Body of pancreas (tissue), 4 donors: Measurements from ENCODE around the gene CTCF. TPM values are rescaled to one million over a fixed set of nuclear protein-coding genes. Genes with fewer than 3 reads are reported as not detected.
A peak's percentile ranks its signal among the peaks of the same experiment; 100 is the strongest.

Experiments
- ATAC-seq: fragments of 150-250 bp; one replicate; pipeline ENCODE4 v1.9.1; 2016
- DNase-seq, 4 donors: peaks; one replicate each; pipeline ENCODE4 v3.0.0-alpha.2; 2019
- H3K27ac ChIP-seq, 4 donors: fragments of 200-600 bp; sonication (generic); 1 replicate in 3 of 4; 2 replicates in 1 of 4; pipeline versions ENCODE4 v1.5.1 to v1.6.1; 2016 to 2019; ENCODE audit warnings: mild to moderate bottlenecking in 1 of 4, mixed read lengths in 1 of 4, moderate library complexity in 1 of 4
- H3K27me3 ChIP-seq, 2 donors: fragments of 200-600 bp; sonication (generic); one replicate each; pipeline ENCODE4 v1.6.0; 2016; ENCODE audit warnings: mild to moderate bottlenecking in 1 of 2
- H3K36me3 ChIP-seq, 2 donors: fragments of 200-600 bp; sonication (generic); replicated peaks in 1 of 2; 2 replicates each; pipeline ENCODE4 v1.5.1; 2016; ENCODE audit warnings: low read depth in 2 of 2; ENCODE audit not compliant: insufficient read depth in 1 of 2
- H3K4me1 ChIP-seq: fragments of 200-600 bp; sonication (generic); one replicate; pipeline ENCODE4 v1.6.0; 2016
- H3K4me3 ChIP-seq, 2 donors: fragments of 200-600 bp; sonication (generic); 1 replicate in 1 of 2; 2 replicates in 1 of 2; pipeline ENCODE4 v1.5.1; 2016 to 2019
- H3K9me3 ChIP-seq, 3 donors: fragments of 200-600 bp; sonication (generic); 1 replicate in 2 of 3; 2 replicates in 1 of 3; pipeline ENCODE4 v1.5.1; 2016
- CTCF ChIP-seq, 7 experiments: fragments of 450-650 bp in 4 of 7; fragments of 200-600 bp in 3 of 7; sonication (generic) in 3 of 7; IDR thresholded peaks; one replicate each; pipeline ENCODE4 v1.5.1; 2016 to 2019; ENCODE audit warnings: antibody characterized with exemption in 7 of 7
- POLR2A ChIP-seq, 3 donors: fragments of 450-650 bp; IDR thresholded peaks; one replicate each; pipeline ENCODE4 v1.6.1; 2016; ENCODE audit warnings: antibody characterized with exemption in 3 of 3, mild to moderate bottlenecking in 2 of 3
- WGBS, 2 donors: methylation state at CpG; one replicate each; pipeline ENCODE4 v1.1.5; 2017; 5-methylcytosine and 5-hydroxymethylcytosine counted together
- intact Hi-C: fragments of 100-400 bp; cut with DNase I; formaldehyde crosslinking; loops from one replicate; pipeline ENCODE4 v1.15.1; 2023
- total RNA-seq, 2 donors: library from RNA; depleted of rRNA; stranded (reverse); fragments of >200 nt; gene quantifications; one replicate each; pipeline ENCODE4 v1.1.0, GENCODE V29; 2016

The CTCF gene
- total RNA-seq, 2 donors from 2014 or later, result 24.4 to 33.0 TPM

GRCh38 chr16:67674851-67675578 lies 112.7 kb downstream of the CTCF start:
- ATAC-seq, result no peak
- TF ChIP-seq CTCF (IDR thresholded peaks at IDR 0.05), result no peak
- no peak for TF ChIP-seq POLR2A (IDR thresholded peaks at IDR 0.05)
- Histone ChIP-seq H3K27ac (peak overlapping the region in 2 of 4 donors; percentile 78 to 79), H3K4me1 (peaks cover 21% of the 10 kb centered on the region), H3K36me3 (no peaks in the 10 kb centered on the region), H3K9me3 (no peaks in the 10 kb centered on the region), H3K27me3 (no peaks in the 10 kb centered on the region), H3K4me3 (no peak overlapping the region)
- intact Hi-C loops, result no loop called here
- DNase-seq, result peak in 2 of 4 donors; percentile 11 to 23
- WGBS, 2 donors, result 91 to 95% methylated on average over 16 to 28 of the region's 28 CpGs

GRCh38 chr16:67675579-67675935 lies 113.2 kb downstream of the CTCF start:
- Histone ChIP-seq H3K27me3 (no peaks in the 10 kb centered on the region), H3K4me1 (peaks cover 21% of the 10 kb centered on the region), H3K4me3 (no peak overlapping the region), H3K9me3 (no peaks in the 10 kb centered on the region), H3K36me3 (no peaks in the 10 kb centered on the region), H3K27ac (no peak overlapping the region)
- intact Hi-C loops, result no loop called here
- DNase-seq (no peak), ATAC-seq (no peak)
- WGBS, 2 donors, result 93 to 94% methylated on average over 13 to 17 of the region's 17 CpGs
- TF ChIP-seq CTCF (IDR thresholded peaks at IDR 0.05) (no peak), POLR2A (IDR thresholded peaks at IDR 0.05) (no peak)

- H3K27ac ChIP-seq, result no peak overlapping the region
- intact Hi-C loops, result no loop called here
Measured at GRCh38 chr16:67675999-67676398, 113.7 kb downstream of the CTCF start.

GRCh38 chr16:67676516-67676915 lies 114.2 kb downstream of the CTCF start:
- peaks cover 21% of the 10 kb centered on the region for H3K4me1 ChIP-seq

More at GRCh38 chr16:67675999-67676398, 113.7 kb downstream of the CTCF start:
- WGBS, 2 donors, result 93 to 98% methylated on average over 7 of the region's 7 CpGs
- ATAC-seq (no peak), DNase-seq (no peak)
- TF ChIP-seq POLR2A (IDR thresholded peaks at IDR 0.05) (no peak), CTCF (IDR thresholded peaks at IDR 0.05) (no peak)
- Histone ChIP-seq H3K9me3 (no peaks in the 10 kb centered on the region), H3K36me3 (no peaks in the 10 kb centered on the region), H3K4me1 (peaks cover 21% of the 10 kb centered on the region), H3K4me3 (no peak overlapping the region), H3K27me3 (no peaks in the 10 kb centered on the region)

More at GRCh38 chr16:67676516-67676915, 114.2 kb downstream of the CTCF start:
- ATAC-seq (no peak), DNase-seq (no peak)
- 78 to 92% methylated on average over 4 of the region's 4 CpGs for whole genome bisulfite sequencing, 2 donors
- H3K27ac ChIP-seq, result no peak overlapping the region
- no peaks in the 10 kb centered on the region for H3K36me3 ChIP-seq
- H3K27me3 ChIP-seq, result no peaks in the 10 kb centered on the region
- no peaks in the 10 kb centered on the region for H3K9me3 ChIP-seq
- H3K4me3 ChIP-seq, result no peak overlapping the region
- intact Hi-C loops, result no loop called here
- no peak for TF ChIP-seq CTCF (IDR thresholded peaks at IDR 0.05)
